Measurements from ENCODE around the gene MDFIC.

DNA sequence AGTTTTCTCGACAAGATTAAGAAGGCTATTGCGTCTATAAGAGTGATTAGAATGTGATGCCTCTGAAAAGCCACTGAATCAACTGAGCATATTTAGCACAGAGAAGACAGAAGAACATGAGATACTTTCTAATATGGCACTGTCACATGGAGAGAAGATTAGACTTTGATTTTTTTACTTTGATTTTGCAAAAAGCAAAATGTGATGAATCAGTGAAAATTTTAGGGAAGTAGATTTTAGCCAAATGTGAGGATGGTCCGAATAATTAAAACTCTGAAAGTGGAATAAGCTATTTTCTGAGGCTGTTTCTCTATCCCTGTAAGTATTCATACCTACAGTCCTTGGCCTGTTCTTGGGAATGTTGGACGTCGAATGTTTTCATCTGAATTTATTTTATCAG, 11.8 kb downstream of the MDFIC start:
- no peak for TF ChIP-seq CTCF (conservative IDR thresholded peaks at IDR 0.05; ENCODE audit: low read length)
- no peak for TF ChIP-seq EZH2phosphoT487 (IDR thresholded peaks at IDR 0.05; ENCODE audit: borderline replicate concordance)

Data from Loucy (cell line).